ENCODE measurements around the gene PCDHA6. TPM values are rescaled to one million over a fixed set of nuclear protein-coding genes. Genes with fewer than 3 reads are reported as not detected.
A peak's percentile ranks its signal among the peaks of the same experiment; 100 is the strongest.

The PCDHA6 gene
- total and polyA plus RNA-seq, 2 of the 8 experiments (the other 6 are each of a cell fraction or from before 2014, with no cell fraction given), result 0.71 to 7.1 TPM

DNA sequence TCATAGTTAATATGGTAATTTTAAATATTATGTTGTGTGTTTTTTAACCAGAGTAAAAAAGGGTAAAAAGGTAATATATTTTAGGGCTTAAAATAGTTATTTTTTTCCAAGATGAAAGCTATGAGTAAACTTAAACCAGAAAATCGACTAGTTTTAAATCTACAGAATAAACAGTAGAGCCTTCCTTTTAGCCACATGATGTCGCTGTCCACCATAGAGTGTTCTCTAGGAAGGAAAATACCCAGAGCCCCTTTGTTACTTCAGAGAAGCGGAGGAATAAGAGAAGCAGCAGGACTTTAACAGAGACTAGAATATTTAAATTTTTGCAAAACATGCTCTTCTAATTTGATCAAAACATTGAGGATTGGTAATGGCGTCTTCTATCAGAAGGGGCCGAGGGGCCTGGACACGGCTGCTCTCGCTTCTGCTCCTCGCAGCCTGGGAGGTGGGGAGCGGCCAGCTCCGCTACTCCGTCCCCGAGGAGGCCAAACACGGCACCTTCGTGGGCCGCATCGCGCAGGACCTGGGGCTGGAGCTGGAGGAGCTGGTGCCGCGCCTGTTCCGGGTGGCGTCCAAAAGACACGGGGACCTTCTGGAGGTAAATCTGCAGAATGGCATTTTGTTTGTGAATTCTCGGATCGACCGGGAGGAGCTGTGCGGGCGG is 33.0 kb upstream of the PCDHA6 start, which contains the start of gene PCDHA2:
TSS of gene PCDHA2 (plus strand) at position 258 of the 664 bp plus-strand sequence.
- no peaks in the 10 kb centered on the region for H3K23me2 ChIP-seq (ENCODE audit: low read depth, low read length)
- H3K79me1 ChIP-seq (ENCODE audit: low read depth, low read length), result no peaks in the 10 kb centered on the region
- no peaks in the 10 kb centered on the region for H3K79me2 ChIP-seq (ENCODE audit: control insufficient read depth in 1 of 2, insufficient read depth in 2 of 2, low read length in 2 of 2)
- no peak within 1 kb of the TSS for H3K14ac ChIP-seq (ENCODE audit: insufficient read length)
- H3K27me3 ChIP-seq (replicated peaks in 1 of 4; ENCODE audit: control insufficient read depth in 3 of 4, extremely low read depth in 1 of 4, insufficient read depth in 3 of 4, low read length in 3 of 4), result no peaks in the 10 kb centered on the region
- H3K4me3 ChIP-seq (ENCODE audit: extremely low read depth in 1 of 4, insufficient read depth in 2 of 4, low read depth in 3 of 4, low read length in 4 of 4), result peak within 1 kb of the TSS; percentile 51 to 86 (median 58)
- POLR2A ChIA-PET (ENCODE audit: partially characterized antibody), result interaction anchor here (1.5 to 1.6 kb wide), 2 partner anchors 9 to 13 kb away, joined by 3 to 4 read pairs; partner anchors contain the start of gene PCDHA1
- peak within 1 kb of the TSS; percentile 86; the same call in 1 of the 2 replicates for H2AFZ ChIP-seq (ENCODE audit: low read length)
- CTCF ChIA-PET (ENCODE audit: partially characterized antibody), result interaction anchor here (0.6 to 5.7 kb wide), 30 partner anchors 9 to 719 kb away, joined by 3 to 59 read pairs (median 4); partner anchors contain the start of genes PCDHA1, PCDHA4, PCDHA6 and PCDHA8
- H2BK12ac ChIP-seq (ENCODE audit: low read depth, low read length), result no peak within 1 kb of the TSS
- peaks cover 3 to 16% of the 10 kb centered on the region in 2 experiments; a peak in 3 of 4 replicates for H3K9me3 ChIP-seq (ENCODE audit: insufficient read depth in 2 of 2, low read depth in 1 of 2, low read length in 1 of 2)
- WGBS, 2 experiments (ENCODE audit: extremely low coverage in 1 of 2, insufficient coverage in 1 of 2, insufficient read length in 1 of 2, insufficient replicate concordance in 2 of 2, low coverage in 1 of 2, low lambda C conversion rate in 2 of 2, missing lambda C conversion rate in 1 of 2), result 46% methylated on average over 27 of the region's 27 CpGs; no CpG with 5 or more reads in 1 of the 2 experiments
- H2AK5ac ChIP-seq (ENCODE audit: low read depth, low read length), result no peak within 1 kb of the TSS
- no peak within 1 kb of the TSS for H3K27ac ChIP-seq (ENCODE audit: low read depth, low read length)
- H2BK15ac ChIP-seq (ENCODE audit: low read length), result no peak within 1 kb of the TSS
- no peak within 1 kb of the TSS for H3K18ac ChIP-seq (ENCODE audit: extremely low read depth, low read length)
- no peak within 1 kb of the TSS for H4K8ac ChIP-seq (ENCODE audit: extremely low read depth, insufficient read depth, low read length)
- FAIRE-seq (no peak), DNase-seq (ENCODE audit: low read depth in 1 of 2, low spot score in 2 of 2) (peak in 1 of 2 experiments; percentile 58)
- no peak within 1 kb of the TSS for H4K91ac ChIP-seq (replicated peaks; ENCODE audit: insufficient read length, low read length)
- no peak within 1 kb of the TSS for H4K5ac ChIP-seq (ENCODE audit: insufficient read length, low read depth, low read length)
- peak within 1 kb of the TSS; percentile 56 to 81 for H3K4me2 ChIP-seq (ENCODE audit: insufficient read depth in 1 of 2, low read depth in 2 of 2, low read length in 2 of 2)
- H2BK5ac ChIP-seq (ENCODE audit: low read depth, low read length), result no peak within 1 kb of the TSS
- no peak within 1 kb of the TSS for H3K56ac ChIP-seq (replicated peaks; ENCODE audit: insufficient read length, low read depth, low read length)
- H3K23ac ChIP-seq (ENCODE audit: insufficient read length), result no peak within 1 kb of the TSS
- no peak within 1 kb of the TSS for H2BK120ac ChIP-seq (replicated peaks; ENCODE audit: low read depth, low read length)
- no peaks in the 10 kb centered on the region for H4K20me1 ChIP-seq (replicated peaks in 1 of 2; ENCODE audit: control insufficient read depth in 1 of 2, insufficient read depth in 2 of 2, low read length in 2 of 2)
- H3K4me1 ChIP-seq (replicated peaks in 1 of 4; ENCODE audit: control insufficient read depth in 3 of 4, insufficient read depth in 4 of 4, low read length in 3 of 4), result no peaks in the 10 kb centered on the region
- peaks cover 0 to 10% (median 0%) of the 10 kb centered on the region in 4 experiments; a peak in 1 of 8 replicates for H3K36me3 ChIP-seq (ENCODE audit: control insufficient read depth in 2 of 4, insufficient read depth in 4 of 4, low read length in 3 of 4)
- no peak within 1 kb of the TSS for H3K4ac ChIP-seq (replicated peaks; ENCODE audit: insufficient read length, low read depth, low read length)
- H2BK20ac ChIP-seq (ENCODE audit: low read length), result no peak within 1 kb of the TSS
- no peak within 1 kb of the TSS; a peak in 1 of 7 replicates for H3K9ac ChIP-seq (replicated peaks in 1 of 4; ENCODE audit: extremely low read depth in 1 of 4, low read depth in 3 of 4, low read length in 3 of 4)
- TF ChIP-seq HDAC6 (IDR thresholded peaks at IDR 0.05; ENCODE audit: low read depth, low read length), result no peak
- TF ChIP-seq KDM4A (IDR thresholded peaks at IDR 0.05; ENCODE audit: low read depth, low read length, severe bottlenecking), result peak; percentile 48
- no peak for TF ChIP-seq CTBP2 (IDR thresholded peaks at IDR 0.05; ENCODE audit: borderline replicate concordance, insufficient read depth, insufficient read length, low read length)
- TF ChIP-seq MAFK (IDR thresholded peaks at IDR 0.05; ENCODE audit: low read depth, low read length), result no peak
- TF ChIP-seq SAP30 (IDR thresholded peaks at IDR 0.05; ENCODE audit: insufficient read depth, insufficient replicate concordance, low read length), result no peak
- TF ChIP-seq CREB1 (IDR thresholded peaks at IDR 0.05), result no peak
- no peak for TF ChIP-seq POU5F1 (IDR thresholded peaks at IDR 0.05; ENCODE audit: low read depth, low read length)
- TF ChIP-seq SP2 (IDR thresholded peaks at IDR 0.05; ENCODE audit: low read length), result no peak
- TF ChIP-seq RBBP5 (IDR thresholded peaks at IDR 0.05; ENCODE audit: borderline replicate concordance, low read depth, low read length), result no peak
- TF ChIP-seq ASH2L (IDR thresholded peaks at IDR 0.05; ENCODE audit: low read length), result peak; percentile 30
